HepG2 (cell line): ENCODE data around the gene CLEC16A. TPM values are rescaled to one million over a fixed set of nuclear protein-coding genes. Genes with fewer than 3 reads are reported as not detected.

Experiments used
- ARID5B ChIP-seq: IDR thresholded peaks from 2 replicates; pipeline ENCODE4 v1.4.0; 2020; ENCODE audit warnings: mild to moderate bottlenecking, missing genetic modification reagents
- GLMP ChIP-seq: sonication (generic); formaldehyde crosslinking; IDR thresholded peaks from 2 replicates; pipeline ENCODE4 v1.9.0; 2021; ENCODE audit warnings: missing genetic modification reagents, mild to moderate bottlenecking, borderline replicate concordance
- HOMEZ ChIP-seq: IDR thresholded peaks from 2 replicates; pipeline ENCODE4 v1.6.1; 2016; ENCODE audit warnings: low read depth
- RFXAP ChIP-seq: sonication (generic); formaldehyde crosslinking; IDR thresholded peaks from 2 replicates; pipeline ENCODE4 v1.4.0; 2020; ENCODE audit warnings: missing genetic modification reagents, borderline replicate concordance
- ZBTB2 ChIP-seq: sonication (generic); formaldehyde crosslinking; IDR thresholded peaks from 2 replicates; pipeline ENCODE4 v1.8.0; 2022; ENCODE audit warnings: low read depth, missing genetic modification reagents
- ZSCAN20 ChIP-seq: sonication (generic); formaldehyde crosslinking; IDR thresholded peaks from 2 replicates; pipeline ENCODE4 v1.4.0; 2020; ENCODE audit warnings: missing genetic modification reagents, mild to moderate bottlenecking, borderline replicate concordance
- polyA plus RNA-seq, 8 experiments: library from polyadenylated mRNA; depleted of rRNA in 3 of 8; stranded (reverse) in 7 of 8; unstranded in 1 of 8; fragments of >200 nt; fragmentation: Illumina TruSeq in 4 of 8; extraction: Trizol in 4 of 8; gene quantifications; 2 replicates each; pipeline versions ENCODE4 v1.2.1 to v1.2.3, GENCODE V29; 2011 to 2016; ENCODE audit warnings: low read depth in 4 of 8, missing spikeins in 1 of 8, mixed read lengths in 1 of 8; ENCODE audit not compliant: insufficient read depth in 1 of 8
- total RNA-seq, 5 experiments: library from RNA; depleted of rRNA; stranded (reverse); fragments of >200 nt; fragmentation: Illumina TruSeq; extraction: Trizol; gene quantifications; 2 replicates each; pipeline ENCODE4 v1.2.3, GENCODE V29; 2016; ENCODE audit warnings: low read depth in 1 of 5

The CLEC16A gene
- total and polyA plus RNA-seq, 2 of the 13 experiments (the other 11 are each of a cell fraction or from before 2014, with no cell fraction given), result 8.5 to 10.3 TPM

- TF ChIP-seq ZBTB2 (CRISPR knock-in tag), result no peak
- no peak for TF ChIP-seq GLMP (CRISPR knock-in tag)
- TF ChIP-seq ARID5B, result no peak
- no peak for TF ChIP-seq ZSCAN20 (CRISPR knock-in tag)
- TF ChIP-seq HOMEZ (CRISPR knock-in tag), result no peak
- no peak for TF ChIP-seq RFXAP (CRISPR knock-in tag)
Observed at GRCh38 chr16:10987361-10988163, 43.2 kb downstream of the CLEC16A start (continued).
